HG03175 (cell line): ENCODE data around the gene MYO3B.

ENCODE experiments used
- ATAC-seq: cut with Tn5 transposase; IDR thresholded peaks from one replicate; pipeline ENCODE4 v1.9.1; 2021; ENCODE audit warnings: mild to moderate bottlenecking, moderate library complexity; ENCODE audit not compliant: unreplicated experiment

MYO3B gene

GRCh38 chr2:170235860-170236679, 58.1 kb downstream of the MYO3B start:
- no peak for ATAC-seq

- no peak for ATAC-seq
Observed at GRCh38 chr2:170236680-170237047, 58.7 kb downstream of the MYO3B start.

GRCh38 chr2:170237572-170238120, 59.7 kb downstream of the MYO3B start:
- ATAC-seq: no peak

- no peak for ATAC-seq
Observed at GRCh38 chr2:170238776-170239175, 60.8 kb downstream of the MYO3B start.

- ATAC-seq: no peak
Observed at GRCh38 chr2:170240629-170241028, 62.7 kb downstream of the MYO3B start.

GRCh38 chr2:170241756-170242155, 63.8 kb downstream of the MYO3B start:
- ATAC-seq: no peak

- no peak for ATAC-seq
Observed at GRCh38 chr2:170243118-170243837, 65.3 kb downstream of the MYO3B start.

GRCh38 chr2:170243898-170244297, 66.0 kb downstream of the MYO3B start:
- no peak for ATAC-seq

GRCh38 chr2:170244555-170244954, 66.6 kb downstream of the MYO3B start:
- ATAC-seq: no peak

GRCh38 chr2:170245312-170245711, 67.4 kb downstream of the MYO3B start:
- no peak for ATAC-seq

- no peak for ATAC-seq
Observed at GRCh38 chr2:170247333-170247732, 69.4 kb downstream of the MYO3B start.

GRCh38 chr2:170247882-170248393, 70.0 kb downstream of the MYO3B start:
- no peak for ATAC-seq

- no peak for ATAC-seq
Observed at GRCh38 chr2:170248574-170249393, 70.8 kb downstream of the MYO3B start.

- no peak for ATAC-seq
Observed at GRCh38 chr2:170249761-170250160, 71.8 kb downstream of the MYO3B start.

GRCh38 chr2:170250584-170250983, 72.6 kb downstream of the MYO3B start:
- no peak for ATAC-seq

GRCh38 chr2:170252414-170252813, 74.5 kb downstream of the MYO3B start:
- ATAC-seq: no peak

GRCh38 chr2:170253721-170254230, 75.8 kb downstream of the MYO3B start:
- ATAC-seq: no peak

- ATAC-seq: no peak
Observed at GRCh38 chr2:170254293-170254732, 76.4 kb downstream of the MYO3B start.

- ATAC-seq: no peak
Observed at GRCh38 chr2:170255137-170255536, 77.2 kb downstream of the MYO3B start.

- ATAC-seq: no peak
Observed at GRCh38 chr2:170255971-170256370, 78.0 kb downstream of the MYO3B start.

- ATAC-seq: no peak
Observed at GRCh38 chr2:170258382-170258781, 80.4 kb downstream of the MYO3B start.
